Heart right ventricle (tissue), 16 donors: Measurements from ENCODE around the gene SYT12. TPM values are rescaled to one million over a fixed set of nuclear protein-coding genes. Genes with fewer than 3 reads are reported as not detected.
A peak's percentile ranks its signal among the peaks of the same experiment; 100 is the strongest.

ENCODE experiments used
- ATAC-seq, 8 donors: fragments of 200-7000 bp; cut with Tn5 transposase; one replicate each; pipeline ENCODE4 v1.9.1; 2020; ENCODE audit warnings: mild to moderate bottlenecking in 8 of 8, moderate library complexity in 8 of 8, moderate number of reproducible peaks in 1 of 8
- DNase-seq, 2 donors: peaks; one replicate each; pipeline ENCODE4 v3.0.0-alpha.2; 2020
- H3K27ac ChIP-seq, 10 donors: fragments of 200-600 bp; sonication (generic) in 2 of 10; one replicate each; pipeline versions ENCODE4 v1.5.0 to v1.8.0; 2020 to 2022; ENCODE audit warnings: mild to moderate bottlenecking in 3 of 10
- H3K27me3 ChIP-seq, 7 donors: fragments of 200-600 bp; one replicate each; pipeline ENCODE4 v1.8.0; 2021 to 2022; ENCODE audit warnings: mild to moderate bottlenecking in 2 of 7
- H3K36me3 ChIP-seq, 9 donors: fragments of 200-600 bp; sonication (generic) in 1 of 9; one replicate each; pipeline versions ENCODE4 v1.5.0 to v1.8.0; 2020 to 2022; ENCODE audit warnings: mild to moderate bottlenecking in 2 of 9
- H3K4me1 ChIP-seq, 9 donors: fragments of 200-600 bp; sonication (generic) in 1 of 9; one replicate each; pipeline versions ENCODE4 v1.5.0 to v1.8.0; 2020 to 2022; ENCODE audit warnings: mild to moderate bottlenecking in 4 of 9
- H3K4me3 ChIP-seq, 10 donors: fragments of 200-600 bp; sonication (generic) in 2 of 10; one replicate each; pipeline versions ENCODE4 v1.5.0 to v1.8.0; 2020 to 2022; ENCODE audit warnings: mild to moderate bottlenecking in 7 of 10, moderate library complexity in 2 of 10
- H3K9me3 ChIP-seq, 11 donors: fragments of 200-600 bp in 10 of 11; sonication (generic) in 2 of 11; one replicate each; pipeline versions ENCODE4 v1.5.0 to v1.8.0; 2013 to 2022; ENCODE audit warnings: mild to moderate bottlenecking in 2 of 11, control low read depth in 1 of 11, moderate library complexity in 1 of 11
- WGBS, 2 donors: extraction: QIAGEN DNeasy Blood & Tissue Kit; methylation state at CpG; one replicate each; pipeline ENCODE4 v1.1.7; 2013; ENCODE audit warnings: inconsistent platforms in 1 of 2; 5-methylcytosine and 5-hydroxymethylcytosine counted together
- intact Hi-C, 10 donors: fragments of 100-400 bp; cut with DNase I; formaldehyde crosslinking; loops; one replicate each; pipeline versions ENCODE4 v1.11.1 to v1.14.2; 2022
- polyA plus RNA-seq, 2 donors: library from polyadenylated mRNA; stranded (reverse); fragments of 200-250 nt; gene quantifications; one replicate each; pipeline ENCODE4 v1.2.3, GENCODE V29; 2013
- total RNA-seq, 10 donors: library from RNA; stranded (reverse); fragmentation: NEBNext Ultra II Directional in 3 of 10; extraction: Animal tissue kit (Norgen Biotek cat#: 25700) in 3 of 10; gene quantifications; one replicate each; pipeline versions ENCODE4 v1.2.1 to v1.2.4, GENCODE V29; 2021 to 2023
- TF ChIP-seq, protein P1 (sequence below), 9 donors: fragments of 200-600 bp; sonication (generic) in 2 of 9; IDR thresholded peaks; one replicate each; pipeline versions ENCODE4 v1.5.0 to v1.8.0; 2021 to 2022; ENCODE audit warnings: antibody characterized with exemption in 9 of 9, mild to moderate bottlenecking in 5 of 9, moderate library complexity in 1 of 9
- donor health status: Arrhythmogenic right ventricular cardiomyopathy.
- donor health status: ischemic (EF 13 %, LVEDD 7.1; RV severe dilation, severe dysfunction).
- donor health status: healthy with polysubstance abuse.
- donor health status: DM: no; HTN: yes; CAD: no.
- donor health status: DM: no; HTN: no; CAD: no.
- donor health status: ischemic (EF 25% LVEDD 6.9; RV normal size, moderate dysfunction).
- donor health status: ischemic (EF 25% LVEDD 5.7; RV mildly dilated, moderate dysfunction).
- donor health status: healthy.
- donor health status: DM: yes; HTN: yes; CAD: no.
- donor health status: Ischemic cardiomyopathy.
- donor health status: ischemic (EF 35%, LVEDD 5.7; RV mildly dilated, moderate dysfunction).
- donor health status: nonischemic (EF 11% LVEDD 7.7; RV severe dilation, severe dysfunction).
- donor health status: DM: yes; HTN: yes; CAD: no.
- donor health status: PGD.
- donor health status: ischemic (EF 29% LVEDD 5.4; RV normal size, mild dysfunction).
- donor health status: nonischemic (EF 23%, LVEDD 6.1; RV moderate dilation, normal function).

Gene SYT12
- total and polyA plus RNA-seq, 12 donors, result 0.12 to 0.78 (median 0.28) TPM; not detected in 2

DNA sequence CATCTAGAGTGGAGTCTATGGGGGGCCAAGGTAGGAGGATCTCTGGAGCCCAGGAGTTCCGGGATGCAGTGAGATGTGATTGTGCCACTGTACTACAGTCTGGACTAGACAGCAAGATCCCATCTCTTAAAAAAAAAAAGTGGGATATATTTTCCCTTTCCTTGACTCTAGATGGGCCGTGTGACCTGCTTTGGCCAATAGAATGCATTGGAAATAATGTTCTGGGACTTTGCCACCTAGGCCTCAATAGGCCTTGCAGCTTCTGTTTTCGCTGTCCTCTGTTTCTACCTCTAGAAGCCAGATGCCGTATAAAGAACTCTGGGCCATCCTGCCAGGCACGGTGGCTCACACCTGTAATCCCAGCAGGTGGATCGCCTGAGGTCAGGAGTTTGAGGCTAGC lies 44.2 kb upstream of the SYT12 start:
- no peaks in the 10 kb centered on the region for H3K27me3 ChIP-seq
- no peak overlapping the region for H3K4me3 ChIP-seq
- WGBS, 2 donors, result 98 to 99% methylated on average over 6 of the region's 6 CpGs
- peaks cover 0 to 16% (median 11%) of the 10 kb centered on the region in 9 donors for H3K4me1 ChIP-seq
- ATAC-seq, result no peak
- H3K27ac ChIP-seq, result no peak overlapping the region
- intact Hi-C loops, result no loop called here
- DNase-seq, result no peak
- H3K36me3 ChIP-seq, result no peaks in the 10 kb centered on the region
- TF ChIP-seq, protein P1, sequence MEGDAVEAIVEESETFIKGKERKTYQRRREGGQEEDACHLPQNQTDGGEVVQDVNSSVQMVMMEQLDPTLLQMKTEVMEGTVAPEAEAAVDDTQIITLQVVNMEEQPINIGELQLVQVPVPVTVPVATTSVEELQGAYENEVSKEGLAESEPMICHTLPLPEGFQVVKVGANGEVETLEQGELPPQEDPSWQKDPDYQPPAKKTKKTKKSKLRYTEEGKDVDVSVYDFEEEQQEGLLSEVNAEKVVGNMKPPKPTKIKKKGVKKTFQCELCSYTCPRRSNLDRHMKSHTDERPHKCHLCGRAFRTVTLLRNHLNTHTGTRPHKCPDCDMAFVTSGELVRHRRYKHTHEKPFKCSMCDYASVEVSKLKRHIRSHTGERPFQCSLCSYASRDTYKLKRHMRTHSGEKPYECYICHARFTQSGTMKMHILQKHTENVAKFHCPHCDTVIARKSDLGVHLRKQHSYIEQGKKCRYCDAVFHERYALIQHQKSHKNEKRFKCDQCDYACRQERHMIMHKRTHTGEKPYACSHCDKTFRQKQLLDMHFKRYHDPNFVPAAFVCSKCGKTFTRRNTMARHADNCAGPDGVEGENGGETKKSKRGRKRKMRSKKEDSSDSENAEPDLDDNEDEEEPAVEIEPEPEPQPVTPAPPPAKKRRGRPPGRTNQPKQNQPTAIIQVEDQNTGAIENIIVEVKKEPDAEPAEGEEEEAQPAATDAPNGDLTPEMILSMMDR (IDR thresholded peaks at IDR 0.05), result no peak
- peaks cover 0 to 16% (median 5%) of the 10 kb centered on the region in 11 donors for H3K9me3 ChIP-seq

DNA sequence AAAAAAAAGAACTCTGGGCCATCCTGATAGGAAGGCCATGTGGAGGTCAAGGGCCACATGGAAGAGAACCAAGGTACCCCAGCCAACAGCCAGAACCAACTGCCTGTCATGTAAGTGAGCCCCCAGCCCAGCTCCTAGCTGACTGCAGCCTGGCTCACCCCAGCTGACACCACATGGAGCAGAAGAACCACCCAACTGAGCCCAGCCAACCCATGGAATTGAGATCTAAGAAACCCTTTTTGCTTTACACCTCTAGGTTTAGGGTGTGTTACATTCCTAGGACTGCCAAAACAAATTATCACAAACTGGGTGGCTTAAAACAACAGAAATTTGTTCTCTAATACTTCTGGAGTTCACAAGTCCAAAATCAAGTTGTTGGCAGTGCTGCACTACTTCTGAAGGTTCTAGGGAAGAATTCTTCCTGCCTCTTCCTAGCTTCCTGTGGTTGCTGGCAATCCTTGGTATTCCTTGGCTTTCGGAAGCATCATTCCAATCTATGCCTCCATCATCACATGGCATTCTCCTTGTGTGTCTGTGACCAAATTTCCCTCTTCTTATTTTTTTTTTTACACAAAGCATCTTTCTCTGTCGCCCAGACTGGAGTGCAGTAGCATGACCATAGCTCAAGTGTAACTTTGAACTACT lies 43.5 kb upstream of the SYT12 start:
- TF ChIP-seq, protein P1 (IDR thresholded peaks at IDR 0.05), result no peak
- Histone ChIP-seq H3K27me3 (no peaks in the 10 kb centered on the region), H3K9me3 (peaks cover 0 to 16% (median 5%) of the 10 kb centered on the region in 11 donors), H3K4me3 (no peak overlapping the region), H3K36me3 (no peaks in the 10 kb centered on the region), H3K4me1 (peaks cover 0 to 24% (median 12%) of the 10 kb centered on the region in 9 donors), H3K27ac (no peak overlapping the region)
- 90 to 94% methylated on average over 2 of the region's 2 CpGs for WGBS, 2 donors
- DNase-seq (no peak), ATAC-seq (no peak)
- intact Hi-C loops, result no loop called here

DNA sequence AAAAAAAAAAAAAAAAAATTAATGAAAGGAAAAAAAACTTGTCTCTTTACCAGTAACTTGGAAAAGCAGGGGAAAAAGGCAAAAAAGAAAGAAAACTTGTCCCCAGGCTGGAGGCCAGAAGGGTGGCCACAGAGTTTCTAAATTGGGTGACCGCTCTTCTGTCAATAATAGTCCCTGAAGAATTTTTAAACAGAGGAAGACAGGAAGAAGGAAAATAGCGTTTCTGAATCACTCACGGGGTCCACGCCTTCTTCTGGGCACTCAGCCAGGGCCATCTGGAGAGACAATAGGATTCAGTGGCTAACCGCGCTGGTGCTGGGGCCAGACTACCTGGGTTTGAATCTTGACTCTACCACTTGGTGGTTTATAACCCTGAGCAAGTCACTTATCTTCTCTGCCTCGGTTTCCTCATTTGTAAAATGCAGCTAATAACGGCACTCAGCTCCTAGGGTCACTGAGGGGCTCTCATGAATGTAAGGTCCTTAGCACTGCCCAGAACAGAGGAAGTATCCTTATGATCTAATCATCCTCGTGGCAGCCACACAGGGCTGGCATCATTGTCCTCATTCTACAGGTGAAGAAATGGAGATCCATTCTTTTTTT lies 40.9 kb upstream of the SYT12 start:
- peak overlapping the region in 2 of 10 donors; percentile 8 to 17 for H3K27ac ChIP-seq
- intact Hi-C loops, result no loop called here
- DNase-seq (peak; percentile 84 to 93), ATAC-seq (peak in 7 of 8 donors; percentile 52 to 88 (median 73))
- no peak overlapping the region for H3K4me3 ChIP-seq
- H3K36me3 ChIP-seq, result no peaks in the 10 kb centered on the region
- WGBS, 2 donors, result 16 to 24% methylated on average over 9 of the region's 9 CpGs
- TF ChIP-seq, protein P1 (IDR thresholded peaks at IDR 0.05), result no peak
- H3K9me3 ChIP-seq, result peaks cover 0 to 16% (median 5%) of the 10 kb centered on the region in 11 donors
- no peaks in the 10 kb centered on the region for H3K27me3 ChIP-seq
- H3K4me1 ChIP-seq, result peaks cover 2 to 28% (median 12%) of the 10 kb centered on the region in 9 donors

DNA sequence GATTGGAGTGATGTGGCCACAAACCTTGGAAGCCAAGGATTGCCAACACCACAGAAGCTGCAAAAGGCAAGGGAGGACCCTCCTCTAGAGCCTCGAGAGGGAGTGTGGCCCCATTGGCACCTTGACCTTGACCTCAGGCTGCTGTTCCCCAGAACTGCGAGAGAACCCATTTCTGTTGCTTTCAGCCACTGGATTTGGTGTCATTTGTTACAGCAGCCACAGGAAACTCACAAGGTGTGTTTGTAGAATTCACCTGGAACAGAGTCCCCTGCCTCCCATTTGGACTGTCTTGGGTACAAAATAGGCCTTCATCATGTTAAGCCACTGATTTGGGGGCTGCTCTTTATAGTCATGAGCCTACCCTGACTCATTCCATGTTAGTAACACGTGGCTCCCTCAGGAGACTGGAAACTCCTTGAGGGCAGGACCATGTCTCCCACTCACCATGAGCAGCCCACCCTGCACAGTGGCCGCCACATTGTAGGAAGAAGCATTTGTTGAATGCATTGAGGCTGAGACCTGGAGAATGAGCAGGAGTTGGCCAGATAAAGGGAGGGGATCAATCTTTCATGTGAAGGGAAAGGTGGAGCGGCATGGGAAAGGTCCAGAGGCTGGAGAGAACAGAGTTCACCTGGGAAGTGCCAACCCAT lies 39.5 kb upstream of the SYT12 start:
- 92 to 94% methylated on average over 5 of the region's 5 CpGs for WGBS, 2 donors
- H3K27ac ChIP-seq, result no peak overlapping the region
- DNase-seq, result no peak
- peaks cover 0 to 15% (median 5%) of the 10 kb centered on the region in 11 donors for H3K9me3 ChIP-seq
- H3K4me3 ChIP-seq, result no peak overlapping the region
- TF ChIP-seq, protein P1 (IDR thresholded peaks at IDR 0.05), result no peak
- no peaks in the 10 kb centered on the region for H3K27me3 ChIP-seq
- H3K4me1 ChIP-seq, result peaks cover 2 to 28% (median 12%) of the 10 kb centered on the region in 9 donors
- ATAC-seq, result no peak
- no peaks in the 10 kb centered on the region for H3K36me3 ChIP-seq
- intact Hi-C loops, result no loop called here
